Lower lobe of right lung (tissue), 2 donors: ENCODE measurements around the gene TBC1D12. TPM values are rescaled to one million over a fixed set of nuclear protein-coding genes. Genes with fewer than 3 reads are reported as not detected.

Experiments
- ATAC-seq, 2 donors: fragments of 200-7000 bp; cut with Tn5 transposase; one replicate each; pipeline ENCODE4 v1.9.1; 2020 to 2022; ENCODE audit warnings: mild to moderate bottlenecking in 2 of 2, moderate library complexity in 2 of 2
- DNase-seq: peaks from one replicate; pipeline ENCODE4 v3.0.0-alpha.2; 2020
- H3K27ac ChIP-seq: fragments of 200-600 bp; one replicate; pipeline ENCODE4 v1.8.0; 2022
- H3K27me3 ChIP-seq: fragments of 200-600 bp; one replicate; pipeline ENCODE4 v1.8.0; 2022; ENCODE audit warnings: low read depth
- H3K36me3 ChIP-seq: fragments of 200-600 bp; one replicate; pipeline ENCODE4 v1.8.0; 2022; ENCODE audit warnings: mild to moderate bottlenecking
- H3K4me1 ChIP-seq: fragments of 200-600 bp; one replicate; pipeline ENCODE4 v1.8.0; 2022
- H3K4me3 ChIP-seq: fragments of 200-600 bp; one replicate; pipeline ENCODE4 v1.8.0; 2022; ENCODE audit warnings: mild to moderate bottlenecking
- H3K9me3 ChIP-seq: fragments of 200-600 bp; one replicate; pipeline ENCODE4 v1.8.0; 2022
- CTCF ChIP-seq: fragments of 200-600 bp; IDR thresholded peaks from one replicate; pipeline ENCODE4 v1.8.0; 2022; ENCODE audit warnings: antibody characterized with exemption, mild to moderate bottlenecking
- intact Hi-C: fragments of 100-400 bp; cut with DNase I; formaldehyde crosslinking; loops from one replicate; pipeline ENCODE4 v1.11.0; 2022
- total RNA-seq: library from RNA; stranded (reverse); fragmentation: NEBNext Ultra II Directional; extraction: Animal tissue kit (Norgen Biotek cat#: 25700); gene quantifications from one replicate; pipeline ENCODE4 v1.2.1, GENCODE V29; 2021
- donor health status: DM: no; HTN: yes; CAD: no; lungs with severe emphysema.

Gene TBC1D12
- total RNA-seq, 1 donor from 2014 or later: 12.5 TPM

GRCh38 chr10:94489976-94490788, 87.8 kb downstream of the TBC1D12 start:
- Histone ChIP-seq H3K27ac (no peak overlapping the region), H3K9me3 (no peaks in the 10 kb centered on the region), H3K4me3 (no peak overlapping the region), H3K4me1 (no peaks in the 10 kb centered on the region), H3K36me3 (peaks cover 3% of the 10 kb centered on the region), H3K27me3 (no peaks in the 10 kb centered on the region)
- intact Hi-C loops: no loop called here
- no peak for DNase-seq
- no peak for TF ChIP-seq CTCF
- no peak for ATAC-seq

GRCh38 chr10:94490789-94491039, 88.4 kb downstream of the TBC1D12 start:
- no peak for TF ChIP-seq CTCF
- intact Hi-C loops: no loop called here

GRCh38 chr10:94493463-94493862, 91.1 kb downstream of the TBC1D12 start:
- H3K9me3 ChIP-seq: no peaks in the 10 kb centered on the region
- no peaks in the 10 kb centered on the region for H3K4me1 ChIP-seq
- H3K4me3 ChIP-seq: no peak overlapping the region
- no peak for TF ChIP-seq CTCF
- no peaks in the 10 kb centered on the region for H3K27me3 ChIP-seq
- H3K36me3 ChIP-seq: peaks cover 3% of the 10 kb centered on the region
- ATAC-seq (no peak), DNase-seq (no peak)
- intact Hi-C loops: no loop called here
- no peak overlapping the region for H3K27ac ChIP-seq

More at GRCh38 chr10:94490789-94491039, 88.4 kb downstream of the TBC1D12 start:
- no peak overlapping the region for H3K27ac ChIP-seq
- H3K27me3 ChIP-seq: no peaks in the 10 kb centered on the region
- H3K36me3 ChIP-seq: peaks cover 3% of the 10 kb centered on the region
- ATAC-seq (no peak), DNase-seq (no peak)
- no peaks in the 10 kb centered on the region for H3K9me3 ChIP-seq
- H3K4me1 ChIP-seq: no peaks in the 10 kb centered on the region
- no peak overlapping the region for H3K4me3 ChIP-seq

- H3K4me1 ChIP-seq: no peaks in the 10 kb centered on the region
- H3K4me3 ChIP-seq: no peak overlapping the region
- no peak for ATAC-seq
- no peaks in the 10 kb centered on the region for H3K27me3 ChIP-seq
- H3K27ac ChIP-seq: no peak overlapping the region
- intact Hi-C loops: no loop called here
- DNase-seq: no peak
- peaks cover 11% of the 10 kb centered on the region for H3K36me3 ChIP-seq
- no peaks in the 10 kb centered on the region for H3K9me3 ChIP-seq
- TF ChIP-seq CTCF: no peak
Observed at GRCh38 chr10:94496010-94496409, 93.7 kb downstream of the TBC1D12 start.

GRCh38 chr10:94496646-94497045, 94.3 kb downstream of the TBC1D12 start:
- intact Hi-C loops: no loop called here
- Histone ChIP-seq H3K36me3 (peaks cover 11% of the 10 kb centered on the region), H3K27me3 (no peaks in the 10 kb centered on the region), H3K9me3 (no peaks in the 10 kb centered on the region), H3K27ac (no peak overlapping the region), H3K4me1 (no peaks in the 10 kb centered on the region), H3K4me3 (no peak overlapping the region)
- DNase-seq (no peak), ATAC-seq (no peak)
- no peak for TF ChIP-seq CTCF
